ENCODE data around the gene FAM186B.

The FAM186B gene

GRCh38 chr12:49567611-49568441, 37.6 kb downstream of the FAM186B start, which contains the start of gene MCRS1:
MCRS1 (minus strand) TSS chr12:49568142; CDS start chr12:49566731, 1,411 bp downstream.
- peak; percentile 92 for DNase-seq

GRCh38 chr12:49567302-49567610, 38.2 kb downstream of the FAM186B start:
- DNase-seq = no peak

GRCh38 chr12:49566361-49566760, 39.1 kb downstream of the FAM186B start:
- DNase-seq = no peak

GRCh38 chr12:49565406-49566265, 39.8 kb downstream of the FAM186B start:
- DNase-seq = no peak

- DNase-seq = no peak
Observed at GRCh38 chr12:49564686-49565405, 40.6 kb downstream of the FAM186B start.

GRCh38 chr12:49563951-49564685, 41.3 kb downstream of the FAM186B start:
- DNase-seq = no peak

- DNase-seq = no peak
Observed at GRCh38 chr12:49562831-49563230, 42.6 kb downstream of the FAM186B start.

GRCh38 chr12:49562233-49562632, 43.2 kb downstream of the FAM186B start:
- DNase-seq = no peak

GRCh38 chr12:49560695-49561094, 44.7 kb downstream of the FAM186B start:
- DNase-seq = no peak

- no peak for DNase-seq
Observed at GRCh38 chr12:49559011-49559675, 46.3 kb downstream of the FAM186B start.

GRCh38 chr12:49558526-49558925, 46.9 kb downstream of the FAM186B start:
- no peak for DNase-seq

- no peak for DNase-seq
Observed at GRCh38 chr12:49557917-49558215, 47.6 kb downstream of the FAM186B start.

- no peak for DNase-seq
Observed at GRCh38 chr12:49557187-49557916, 48.1 kb downstream of the FAM186B start.

- no peak for DNase-seq
Observed at GRCh38 chr12:49556391-49557186, 48.9 kb downstream of the FAM186B start.

- no peak for DNase-seq
Observed at GRCh38 chr12:49555631-49556390, 49.6 kb downstream of the FAM186B start.

GRCh38 chr12:49554266-49554665, 51.2 kb downstream of the FAM186B start:
- DNase-seq = no peak

GRCh38 chr12:49553512-49554088, 51.8 kb downstream of the FAM186B start:
- DNase-seq = peak; percentile 63

- DNase-seq = no peak
Observed at GRCh38 chr12:49552899-49553298, 52.5 kb downstream of the FAM186B start.

- DNase-seq = no peak
Observed at GRCh38 chr12:49552425-49552824, 53.0 kb downstream of the FAM186B start.

All from CD4-positive, alpha-beta T cell treated with Interleukin-21 for 1 hour (primary cell).